Endothelial cell of umbilical vein (primary cell): ENCODE results near the gene HAGH. TPM values are rescaled to one million over a fixed set of nuclear protein-coding genes. Genes with fewer than 3 reads are reported as not detected.

Experiments
- BruUV-seq: library from RNA; stranded (reverse); fragments of 400-500 nt; replicated peaks from 2 replicates; lab custom pipeline; 2021; lab: Mats Ljungman, UMichigan
- CTCF ChIA-PET: fragments of 300-600, 350-600 bp; sonication (Branson Sonifier 250); formaldehyde crosslinking; loops from one replicate; lab custom pipeline; 2021; ENCODE audit warnings: antibody characterized with exemption, inconsistent platforms; lab: Charles Lee
- POLR2A ChIA-PET: fragments of 300-600, 350-600 bp; sonication (Branson Sonifier 250); formaldehyde crosslinking; loops from one replicate; lab custom pipeline; 2021; ENCODE audit warnings: antibody characterized with exemption, inconsistent platforms; lab: Charles Lee
- DNase-seq: peaks from one replicate; pipeline ENCODE4 v3.0.0-alpha.2; 2011; ENCODE audit warnings: low read depth, low spot score
- FAIRE-seq: peaks from 2 replicates; lab custom pipeline; 2011; peaks lifted over from hg19 to GRCh38; lab: Jason Lieb, UNC
- H2AFZ ChIP-seq: 2 replicates; pipeline ENCODE4 v1.6.0; 2012; ENCODE audit warnings: low read depth, low read length, control low read depth, inconsistent platforms
- H3K27ac ChIP-seq: 2 replicates; pipeline ENCODE4 v1.5.1; 2011; ENCODE audit warnings: low read depth, mild to moderate bottlenecking, control low read depth, low read length, moderate library complexity; ENCODE audit not compliant: insufficient read depth
- H3K27me3 ChIP-seq, 2 experiments: 2 replicates each; pipeline versions ENCODE4 v1.6.0 to v1.6.1; 2011; ENCODE audit warnings: low read length in 2 of 2, mixed read lengths in 1 of 2; ENCODE audit not compliant: control insufficient read depth in 2 of 2, insufficient read depth in 2 of 2
- H3K36me3 ChIP-seq, 2 experiments: 2 replicates in 1 of 2; 3 replicates in 1 of 2; pipeline ENCODE4 v1.5.1; 2011; ENCODE audit warnings: low read length in 2 of 2, mild to moderate bottlenecking in 1 of 2, moderate library complexity in 1 of 2; ENCODE audit not compliant: control insufficient read depth in 2 of 2, insufficient read depth in 2 of 2; ENCODE audit errors: extremely low read depth in 1 of 2
- H3K4me1 ChIP-seq: 3 replicates; pipeline ENCODE4 v1.5.1; 2011; ENCODE audit warnings: mild to moderate bottlenecking, low read length; ENCODE audit not compliant: control insufficient read depth, insufficient read depth; ENCODE audit errors: extremely low read depth
- H3K4me2 ChIP-seq: 2 replicates; pipeline ENCODE4 v1.6.1; 2011; ENCODE audit warnings: low read length, control low read depth, mixed read lengths; ENCODE audit not compliant: insufficient read depth
- H3K4me3 ChIP-seq, 3 experiments: fragments of 200-600 bp in 1 of 3; sonication (generic), shearing (Covaris generic) in 1 of 3; replicated peaks in 1 of 3; 2 replicates each; pipeline ENCODE4 v1.5.1; 2011 to 2016; ENCODE audit warnings: control low read depth in 3 of 3, low read length in 3 of 3, mild to moderate bottlenecking in 2 of 3, inconsistent platforms in 1 of 3, low read depth in 1 of 3, moderate library complexity in 1 of 3; ENCODE audit not compliant: insufficient read depth in 1 of 3
- H3K79me2 ChIP-seq: 2 replicates; pipeline ENCODE4 v1.6.0; 2012; ENCODE audit warnings: low read length, inconsistent platforms; ENCODE audit not compliant: control insufficient read depth, insufficient read depth
- H3K9ac ChIP-seq: replicated peaks from 2 replicates; pipeline ENCODE3; 2011; ENCODE audit warnings: low read length, control low read depth; ENCODE audit not compliant: insufficient read depth; ENCODE audit errors: extremely low read depth
- H3K9me1 ChIP-seq: replicated peaks from 3 replicates; pipeline ENCODE4 v1.6.0; 2011; ENCODE audit warnings: mild to moderate bottlenecking, low read length; ENCODE audit not compliant: control insufficient read depth, insufficient read depth; ENCODE audit errors: extremely low read depth
- H3K9me3 ChIP-seq: replicated peaks from 2 replicates; pipeline ENCODE4 v1.5.1; 2012; ENCODE audit warnings: low read length, inconsistent platforms; ENCODE audit not compliant: control insufficient read depth, insufficient read depth
- H4K20me1 ChIP-seq: replicated peaks from 2 replicates; pipeline ENCODE3; 2011; ENCODE audit warnings: mild to moderate bottlenecking, low read length; ENCODE audit not compliant: control insufficient read depth, insufficient read depth; ENCODE audit errors: extremely low read depth
- EZH2 ChIP-seq: IDR thresholded peaks from 2 replicates; pipeline ENCODE4 v1.6.1; 2012; ENCODE audit warnings: borderline replicate concordance, low read depth, mild to moderate bottlenecking, moderate library complexity, low read length, inconsistent platforms; ENCODE audit not compliant: severe bottlenecking
- FOS ChIP-seq: IDR thresholded peaks from 2 replicates; pipeline ENCODE4 v1.6.1; 2011; ENCODE audit warnings: mild to moderate bottlenecking, low read length, moderate library complexity, borderline replicate concordance; ENCODE audit not compliant: insufficient read depth
- GATA2 ChIP-seq: IDR thresholded peaks from 2 replicates; pipeline ENCODE4 v1.7.0; 2011; ENCODE audit warnings: low read depth, mild to moderate bottlenecking, moderate library complexity, mixed read lengths, low read length; ENCODE audit not compliant: insufficient read length, insufficient read depth
- JUN ChIP-seq: IDR thresholded peaks from 2 replicates; pipeline ENCODE4 v1.6.1; 2011; ENCODE audit warnings: borderline replicate concordance, low read depth; ENCODE audit not compliant: insufficient read length, insufficient read depth
- MYC ChIP-seq: IDR thresholded peaks from one replicate; pipeline ENCODE4 v1.6.1; 2011; ENCODE audit warnings: mild to moderate bottlenecking, low read depth, low read length
- POLR2A ChIP-seq: IDR thresholded peaks from 2 replicates; pipeline ENCODE4 v1.6.1; 2012; ENCODE audit warnings: low read depth, mild to moderate bottlenecking, control low read depth, low read length
- POLR2AphosphoS5 ChIP-seq: IDR thresholded peaks from 2 replicates; pipeline ENCODE4 v1.6.1; 2012; ENCODE audit warnings: low read depth, mild to moderate bottlenecking, control low read depth, low read length, moderate library complexity; ENCODE audit not compliant: insufficient read depth
- dilution Hi-C: fragments of 300-500 bp; cut with MboI; formaldehyde crosslinking; loops from one replicate; pipeline ENCODE4 v1.15.0; 2019; ENCODE audit warnings: low sequenced_read_pairs; ENCODE audit not compliant: extremely low pct_ligation_motif_present
- intact Hi-C: fragments of 100-400 bp; cut with micrococcal nuclease; formaldehyde crosslinking; loops from one replicate; pipeline ENCODE4 v1.10.0; 2022
- polyA plus RNA-seq, 4 experiments: library from polyadenylated mRNA; depleted of rRNA in 3 of 4; stranded (reverse) in 3 of 4; unstranded in 1 of 4; fragments of >200 nt; gene quantifications; 2 replicates each; pipeline versions ENCODE4 v1.2.1 to v1.2.3, GENCODE V29; 2011 to 2012; ENCODE audit warnings: missing spikeins in 1 of 4
- total RNA-seq: library from RNA; stranded (reverse); gene quantifications from 2 replicates; pipeline ENCODE4 v1.2.3, GENCODE V29; 2021
- TF ChIP-seq, protein P1 (sequence below): IDR thresholded peaks from 2 replicates; pipeline ENCODE4 v1.6.1; 2011; ENCODE audit not compliant: insufficient read depth, insufficient read length
- TF ChIP-seq, protein P2 (sequence below), 2 donors: IDR thresholded peaks; 1 replicate in 1 of 2; 2 replicates in 1 of 2; pipeline ENCODE4 v1.5.1; 2011; ENCODE audit warnings: low read length in 2 of 2, mild to moderate bottlenecking in 2 of 2, moderate library complexity in 2 of 2, control low read depth in 1 of 2, inconsistent platforms in 1 of 2, low read depth in 1 of 2; ENCODE audit not compliant: insufficient read depth in 1 of 2; ENCODE audit errors: extremely low read depth in 1 of 2

The HAGH gene
- total and polyA plus RNA-seq, 2 donors (not counting 3 experiments of a cell fraction or from before 2014, with no cell fraction given), result 54.3 to 84.2 TPM

DNA sequence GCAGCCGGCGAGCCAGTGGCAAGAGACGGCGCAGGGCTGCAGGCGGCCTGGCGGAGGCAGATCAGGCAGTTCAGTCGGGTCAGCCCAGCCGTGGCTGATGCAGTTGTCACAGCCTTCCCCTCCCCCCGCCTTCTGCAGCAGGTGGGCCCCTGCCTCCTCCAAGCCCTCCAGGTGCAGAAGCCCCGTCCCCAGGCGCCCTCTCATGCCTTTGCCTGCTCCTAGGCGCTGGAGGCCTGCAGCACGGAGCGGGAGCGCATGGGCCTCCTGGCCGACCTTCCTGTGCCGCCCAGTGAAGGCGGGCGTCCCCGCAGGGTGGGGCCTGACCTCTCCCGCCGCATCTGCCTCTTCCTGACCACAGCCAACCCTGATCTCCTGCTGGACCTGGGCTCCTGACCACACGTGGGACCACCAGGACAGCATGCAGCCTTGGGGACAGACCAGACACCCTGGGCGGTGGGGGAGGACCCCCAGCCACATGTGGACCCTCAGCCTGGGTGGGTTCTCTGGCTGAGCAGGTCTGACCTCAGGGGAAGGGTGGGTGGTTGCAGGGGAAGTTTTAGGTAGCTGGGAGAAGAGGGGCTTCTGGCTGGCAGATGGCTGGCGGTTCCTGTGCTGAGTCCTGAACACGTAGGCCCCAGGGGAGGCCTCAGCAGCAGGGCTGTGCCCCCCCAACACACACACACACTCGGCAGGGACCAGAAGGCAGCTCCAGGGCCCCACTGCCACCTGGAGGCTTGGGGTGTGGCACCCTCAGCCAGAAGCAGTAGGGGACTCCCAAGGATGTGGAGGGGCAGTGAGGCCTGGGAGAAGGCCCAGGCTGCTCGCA lies 50.6 kb downstream of the HAGH start:
- dilution Hi-C loops (no loop called here), intact Hi-C loops (no loop called here)
- BruUV-seq, result no TSS peak
- ChIA-PET POLR2A (no interaction called here), CTCF (no interaction called here)
- H3K4me2 ChIP-seq, result no peak overlapping the region
- no peaks in the 10 kb centered on the region for H3K9me1 ChIP-seq
- H3K4me1 ChIP-seq, result peaks cover 14% of the 10 kb centered on the region
- no peak for DNase-seq
- no peak overlapping the region for H3K27ac ChIP-seq
- no peak for FAIRE-seq
- no peak for TF ChIP-seq MYC
- no peak for TF ChIP-seq GATA2
- TF ChIP-seq POLR2A, result no peak
- no peak for TF ChIP-seq FOS
- no peak for TF ChIP-seq POLR2AphosphoS5
- TF ChIP-seq JUN, result no peak
- TF ChIP-seq EZH2, result no peak
- TF ChIP-seq, protein P1, sequence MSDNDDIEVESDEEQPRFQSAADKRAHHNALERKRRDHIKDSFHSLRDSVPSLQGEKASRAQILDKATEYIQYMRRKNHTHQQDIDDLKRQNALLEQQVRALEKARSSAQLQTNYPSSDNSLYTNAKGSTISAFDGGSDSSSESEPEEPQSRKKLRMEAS, result no peak
- TF ChIP-seq, protein P2, sequence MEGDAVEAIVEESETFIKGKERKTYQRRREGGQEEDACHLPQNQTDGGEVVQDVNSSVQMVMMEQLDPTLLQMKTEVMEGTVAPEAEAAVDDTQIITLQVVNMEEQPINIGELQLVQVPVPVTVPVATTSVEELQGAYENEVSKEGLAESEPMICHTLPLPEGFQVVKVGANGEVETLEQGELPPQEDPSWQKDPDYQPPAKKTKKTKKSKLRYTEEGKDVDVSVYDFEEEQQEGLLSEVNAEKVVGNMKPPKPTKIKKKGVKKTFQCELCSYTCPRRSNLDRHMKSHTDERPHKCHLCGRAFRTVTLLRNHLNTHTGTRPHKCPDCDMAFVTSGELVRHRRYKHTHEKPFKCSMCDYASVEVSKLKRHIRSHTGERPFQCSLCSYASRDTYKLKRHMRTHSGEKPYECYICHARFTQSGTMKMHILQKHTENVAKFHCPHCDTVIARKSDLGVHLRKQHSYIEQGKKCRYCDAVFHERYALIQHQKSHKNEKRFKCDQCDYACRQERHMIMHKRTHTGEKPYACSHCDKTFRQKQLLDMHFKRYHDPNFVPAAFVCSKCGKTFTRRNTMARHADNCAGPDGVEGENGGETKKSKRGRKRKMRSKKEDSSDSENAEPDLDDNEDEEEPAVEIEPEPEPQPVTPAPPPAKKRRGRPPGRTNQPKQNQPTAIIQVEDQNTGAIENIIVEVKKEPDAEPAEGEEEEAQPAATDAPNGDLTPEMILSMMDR (IDR thresholded peaks at IDR 0.05; ENCODE audit: extremely low read depth in 1 of 2, insufficient read depth in 1 of 2, low read depth in 1 of 2, low read length in 2 of 2), result no peak
- H3K9me3 ChIP-seq, result no peaks in the 10 kb centered on the region
- H3K4me3 ChIP-seq, result no peak overlapping the region
- no peak overlapping the region for H3K9ac ChIP-seq
- H3K36me3 ChIP-seq, result peaks cover 0 to 44% of the 10 kb centered on the region in 2 experiments
- no peaks in the 10 kb centered on the region for H3K27me3 ChIP-seq
- H4K20me1 ChIP-seq, result no peaks in the 10 kb centered on the region
- no peak overlapping the region for H2AFZ ChIP-seq
- H3K79me2 ChIP-seq, result peaks cover 17% of the 10 kb centered on the region
